ENCODE results near the gene HOXB9. TPM values are rescaled to one million over a fixed set of nuclear protein-coding genes. Genes with fewer than 3 reads are reported as not detected.

HOXB9 gene
- total RNA-seq, 1 experiment from 2014 or later: 0.24 TPM

DNA sequence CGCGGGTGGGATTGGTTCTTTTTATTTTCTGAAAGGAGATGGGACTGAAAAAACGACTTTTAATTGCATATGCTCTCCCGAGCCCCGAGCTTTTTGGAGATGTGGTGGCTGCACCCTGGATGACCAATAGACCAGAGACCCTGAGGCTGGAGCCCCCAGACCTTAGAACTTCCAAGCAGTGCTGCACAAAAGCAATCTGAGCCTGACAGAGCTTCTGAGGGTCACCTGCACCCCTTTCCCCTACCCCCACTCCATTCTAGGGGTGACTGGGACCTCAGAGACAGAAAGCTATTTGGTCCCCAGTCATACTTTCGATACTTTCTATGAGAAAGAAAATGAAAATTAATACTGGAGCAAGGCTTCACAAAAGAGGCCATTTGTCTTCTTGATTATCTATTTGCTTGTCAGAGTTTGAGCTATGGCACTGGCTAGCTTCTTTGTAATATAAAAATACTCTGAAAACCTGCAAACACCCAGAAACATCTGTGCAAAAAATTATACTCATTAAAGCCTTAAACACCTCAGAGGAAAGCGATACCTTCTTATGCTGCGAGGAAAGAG, 51.6 kb downstream of the HOXB9 start:
- Mint-ChIP-seq H3K27ac (no peak overlapping the region), H3K4me3 (no peak overlapping the region), H3K9me3 (no peaks in the 10 kb centered on the region), H3K4me1 (peaks cover 44% of the 10 kb centered on the region), H3K36me3 (no peaks in the 10 kb centered on the region), H3K27me3 (ENCODE audit: low read depth) (peaks cover 16% of the 10 kb centered on the region; the same call in 1 of the 2 replicates)
- ChIA-PET POLR2A (no interaction called here), CTCF (interaction anchor here (0.5 kb wide), 1 partner anchor 103 kb away, joined by 4 read pairs; no protein-coding TSS in a partner anchor)
- ATAC-seq (no peak), DNase-seq (ENCODE audit: low spot score) (no peak)
- TF ChIP-seq, protein P1, sequence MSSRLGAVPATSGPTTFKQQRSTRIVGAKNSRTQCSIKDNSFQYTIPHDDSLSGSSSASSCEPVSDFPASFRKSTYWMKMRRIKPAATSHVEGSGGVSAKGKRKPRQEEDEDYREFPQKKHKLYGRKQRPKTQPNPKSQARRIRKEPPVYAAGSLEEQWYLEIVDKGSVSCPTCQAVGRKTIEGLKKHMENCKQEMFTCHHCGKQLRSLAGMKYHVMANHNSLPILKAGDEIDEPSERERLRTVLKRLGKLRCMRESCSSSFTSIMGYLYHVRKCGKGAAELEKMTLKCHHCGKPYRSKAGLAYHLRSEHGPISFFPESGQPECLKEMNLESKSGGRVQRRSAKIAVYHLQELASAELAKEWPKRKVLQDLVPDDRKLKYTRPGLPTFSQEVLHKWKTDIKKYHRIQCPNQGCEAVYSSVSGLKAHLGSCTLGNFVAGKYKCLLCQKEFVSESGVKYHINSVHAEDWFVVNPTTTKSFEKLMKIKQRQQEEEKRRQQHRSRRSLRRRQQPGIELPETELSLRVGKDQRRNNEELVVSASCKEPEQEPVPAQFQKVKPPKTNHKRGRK (CRISPR knock-in tag; IDR thresholded peaks at IDR 0.05; ENCODE audit: borderline replicate concordance): no peak
- TF ChIP-seq, protein P2, sequence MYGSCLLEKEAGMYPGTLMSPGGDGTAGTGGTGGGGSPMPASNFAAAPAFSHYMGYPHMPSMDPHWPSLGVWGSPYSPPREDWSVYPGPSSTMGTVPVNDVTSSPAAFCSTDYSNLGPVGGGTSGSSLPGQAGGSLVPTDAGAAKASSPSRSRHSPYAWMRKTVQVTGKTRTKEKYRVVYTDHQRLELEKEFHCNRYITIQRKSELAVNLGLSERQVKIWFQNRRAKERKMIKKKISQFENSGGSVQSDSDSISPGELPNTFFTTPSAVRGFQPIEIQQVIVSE (CRISPR knock-in tag; IDR thresholded peaks at IDR 0.05; ENCODE audit: borderline replicate concordance): no peak
- TF ChIP-seq IRF1 (CRISPR knock-in tag; IDR thresholded peaks at IDR 0.05): no peak
- no peak for TF ChIP-seq FOXP1 (CRISPR knock-in tag; IDR thresholded peaks at IDR 0.05; ENCODE audit: borderline replicate concordance)
- TF ChIP-seq, protein P3, sequence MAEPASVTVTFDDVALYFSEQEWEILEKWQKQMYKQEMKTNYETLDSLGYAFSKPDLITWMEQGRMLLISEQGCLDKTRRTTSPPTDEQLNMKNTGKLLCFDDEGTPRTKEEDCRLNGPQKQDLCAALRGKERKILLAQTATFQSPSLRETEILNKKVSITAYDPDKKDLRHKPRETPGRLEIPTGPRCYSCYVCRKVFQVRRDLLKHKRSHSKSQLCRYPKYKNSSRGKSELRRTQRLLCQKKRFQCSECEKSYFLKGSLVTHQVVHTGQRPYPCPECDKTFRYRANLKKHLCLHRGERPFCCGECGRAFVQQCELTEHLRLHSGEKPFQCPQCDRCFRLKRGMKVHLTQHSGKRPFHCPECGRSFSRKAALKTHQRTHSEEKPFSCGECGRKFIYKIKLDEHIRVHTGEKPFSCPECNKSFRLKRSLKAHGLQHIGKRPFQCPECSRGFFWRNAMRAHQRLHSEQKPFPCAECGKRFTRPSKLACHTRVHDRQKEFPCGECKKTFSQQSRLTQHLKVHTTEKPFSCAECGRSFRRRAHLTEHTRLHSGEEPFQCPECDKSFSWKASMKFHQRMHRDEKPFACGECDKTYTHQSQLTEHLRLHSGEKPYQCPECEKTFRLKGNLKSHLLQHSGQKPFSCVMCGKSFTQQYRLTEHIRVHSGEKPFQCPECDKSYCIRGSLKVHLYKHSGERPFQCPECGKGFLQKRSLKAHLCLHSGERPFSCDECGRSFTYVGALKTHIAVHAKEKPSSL (CRISPR knock-in tag; conservative IDR thresholded peaks at IDR 0.05): no peak
- no peak for TF ChIP-seq ELF4 (CRISPR knock-in tag; IDR thresholded peaks at IDR 0.05; ENCODE audit: low read depth)
- TF ChIP-seq ZNF138 (CRISPR knock-in tag; conservative IDR thresholded peaks at IDR 0.05): no peak
- TF ChIP-seq NFATC4 (CRISPR knock-in tag; IDR thresholded peaks at IDR 0.05): no peak
- no peak for TF ChIP-seq ZNF121 (CRISPR knock-in tag; IDR thresholded peaks at IDR 0.05)
- TF ChIP-seq CBFB (CRISPR knock-in tag; IDR thresholded peaks at IDR 0.05; ENCODE audit: low read depth): no peak
- TF ChIP-seq, protein P4, sequence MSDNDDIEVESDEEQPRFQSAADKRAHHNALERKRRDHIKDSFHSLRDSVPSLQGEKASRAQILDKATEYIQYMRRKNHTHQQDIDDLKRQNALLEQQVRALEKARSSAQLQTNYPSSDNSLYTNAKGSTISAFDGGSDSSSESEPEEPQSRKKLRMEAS (CRISPR knock-in tag; IDR thresholded peaks at IDR 0.05): no peak
- TF ChIP-seq ESRRA (CRISPR knock-in tag; IDR thresholded peaks at IDR 0.05; ENCODE audit: borderline replicate concordance): no peak
- TF ChIP-seq, protein P5, sequence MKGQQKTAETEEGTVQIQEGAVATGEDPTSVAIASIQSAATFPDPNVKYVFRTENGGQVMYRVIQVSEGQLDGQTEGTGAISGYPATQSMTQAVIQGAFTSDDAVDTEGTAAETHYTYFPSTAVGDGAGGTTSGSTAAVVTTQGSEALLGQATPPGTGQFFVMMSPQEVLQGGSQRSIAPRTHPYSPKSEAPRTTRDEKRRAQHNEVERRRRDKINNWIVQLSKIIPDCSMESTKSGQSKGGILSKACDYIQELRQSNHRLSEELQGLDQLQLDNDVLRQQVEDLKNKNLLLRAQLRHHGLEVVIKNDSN (CRISPR knock-in tag; IDR thresholded peaks at IDR 0.05): no peak
- TF ChIP-seq E2F5 (CRISPR knock-in tag; IDR thresholded peaks at IDR 0.05): no peak

DNA sequence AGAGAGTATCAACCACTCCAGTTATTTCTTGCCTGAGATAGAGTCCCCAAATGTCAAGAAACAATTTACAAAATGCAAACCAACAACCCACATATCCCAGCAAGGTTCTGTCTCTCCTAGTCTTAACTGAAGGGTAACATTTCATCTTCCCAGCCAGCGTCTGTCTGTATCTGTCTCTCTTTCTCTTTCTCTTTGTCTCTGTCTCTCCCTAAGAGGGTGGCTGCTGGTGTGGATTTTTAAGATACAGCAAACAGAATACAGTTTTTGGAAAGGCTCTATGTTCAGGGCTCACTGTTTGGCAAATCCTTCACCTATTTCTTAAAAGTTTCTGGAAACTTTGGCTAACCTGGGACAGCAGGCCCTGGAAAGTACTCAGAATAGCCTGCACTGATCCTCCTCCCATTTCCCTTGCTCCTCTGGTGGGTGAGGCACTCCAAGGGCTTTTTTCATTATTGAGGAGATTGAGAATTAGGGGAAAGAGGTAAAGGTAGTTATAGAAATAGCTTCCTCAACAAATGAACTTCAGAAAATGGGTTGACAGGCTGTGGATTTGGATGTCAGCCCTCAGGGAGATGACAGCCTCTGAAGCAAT, 54.2 kb downstream of the HOXB9 start:
- CTCF ChIA-PET: no interaction called here
- Mint-ChIP-seq H3K9me3 (no peaks in the 10 kb centered on the region), H3K27me3 (ENCODE audit: low read depth) (no peaks in the 10 kb centered on the region), H3K36me3 (no peaks in the 10 kb centered on the region), H3K4me1 (peaks cover 36% of the 10 kb centered on the region), H3K27ac (no peak overlapping the region), H3K4me3 (no peak overlapping the region)
- POLR2A ChIA-PET: no interaction called here
- no peak for ATAC-seq
- no peak for DNase-seq (ENCODE audit: low spot score)
- TF ChIP-seq JUN (CRISPR knock-in tag; IDR thresholded peaks at IDR 0.05): no peak
- no peak for TF ChIP-seq PRRX2 (CRISPR knock-in tag; IDR thresholded peaks at IDR 0.05)
- TF ChIP-seq ZNF121 (CRISPR knock-in tag; IDR thresholded peaks at IDR 0.05): no peak
- TF ChIP-seq RORB (CRISPR knock-in tag; IDR thresholded peaks at IDR 0.05): no peak
- TF ChIP-seq CREB1 (CRISPR knock-in tag; IDR thresholded peaks at IDR 0.05): no peak
- no peak for TF ChIP-seq ATF3 (CRISPR knock-in tag; conservative IDR thresholded peaks at IDR 0.05)
- TF ChIP-seq CTCF (IDR thresholded peaks at IDR 0.05): no peak
- no peak for TF ChIP-seq ZNF423 (CRISPR knock-in tag; IDR thresholded peaks at IDR 0.05)
- TF ChIP-seq ZNF317 (CRISPR knock-in tag; IDR thresholded peaks at IDR 0.05; ENCODE audit: borderline replicate concordance, low read depth): no peak
- TF ChIP-seq, protein P6, sequence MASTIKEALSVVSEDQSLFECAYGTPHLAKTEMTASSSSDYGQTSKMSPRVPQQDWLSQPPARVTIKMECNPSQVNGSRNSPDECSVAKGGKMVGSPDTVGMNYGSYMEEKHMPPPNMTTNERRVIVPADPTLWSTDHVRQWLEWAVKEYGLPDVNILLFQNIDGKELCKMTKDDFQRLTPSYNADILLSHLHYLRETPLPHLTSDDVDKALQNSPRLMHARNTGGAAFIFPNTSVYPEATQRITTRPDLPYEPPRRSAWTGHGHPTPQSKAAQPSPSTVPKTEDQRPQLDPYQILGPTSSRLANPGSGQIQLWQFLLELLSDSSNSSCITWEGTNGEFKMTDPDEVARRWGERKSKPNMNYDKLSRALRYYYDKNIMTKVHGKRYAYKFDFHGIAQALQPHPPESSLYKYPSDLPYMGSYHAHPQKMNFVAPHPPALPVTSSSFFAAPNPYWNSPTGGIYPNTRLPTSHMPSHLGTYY (CRISPR knock-in tag; IDR thresholded peaks at IDR 0.05): no peak
- TF ChIP-seq ZNF671 (CRISPR knock-in tag; IDR thresholded peaks at IDR 0.05): no peak
- TF ChIP-seq NR3C1 (CRISPR knock-in tag; conservative IDR thresholded peaks at IDR 0.05; ENCODE audit: low read depth): no peak

Data from WTC11 (cell line).